Amygdala (tissue), 56 donors: Measurements from ENCODE around the gene GBA2.

Source experiments
- DNase-seq, 56 donors: peaks; one replicate each; lab custom pipeline; 2025; lab: John Stamatoyannopoulos, UW

GBA2 gene

DNA sequence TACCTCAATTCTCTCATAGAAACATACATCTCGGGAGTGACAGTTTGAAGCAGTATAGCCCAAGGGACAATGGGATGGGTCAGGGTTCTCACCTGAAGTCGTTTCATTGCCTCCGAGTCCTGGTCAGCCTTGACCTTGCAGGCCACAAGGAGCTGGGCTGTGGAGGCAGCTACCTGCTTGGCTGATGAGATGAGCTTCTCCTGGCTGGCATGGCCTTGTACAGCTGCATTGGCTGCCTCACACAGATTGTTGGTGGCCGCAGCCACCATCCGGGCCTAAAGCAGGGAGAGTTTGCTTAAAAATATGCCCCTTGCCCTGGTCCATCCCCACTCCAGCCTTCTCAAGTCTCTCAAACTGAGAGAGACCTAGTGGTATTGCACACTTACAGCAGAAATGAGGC is 50.8 kb downstream of the GBA2 start:
- DNase-seq: no peak

DNA sequence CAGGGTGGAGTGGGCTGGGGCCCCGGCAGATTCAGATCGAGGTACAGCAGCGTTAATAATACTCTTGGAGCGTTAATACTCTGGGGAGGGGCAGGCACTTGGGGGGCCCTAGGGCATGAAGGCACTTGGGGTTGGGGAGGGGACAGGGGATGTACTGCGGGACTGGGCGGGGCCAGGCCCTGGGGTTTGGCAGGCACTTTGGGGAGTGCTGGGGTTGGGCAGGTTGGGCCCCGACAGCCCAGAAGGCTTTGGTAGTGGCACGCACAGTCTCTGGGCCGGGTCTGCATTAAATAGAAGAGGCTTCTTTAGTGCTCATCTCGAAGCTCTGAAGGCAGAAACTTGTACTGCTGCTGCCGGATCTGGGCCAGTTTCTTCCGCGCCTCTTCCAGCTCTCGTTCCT is 51.5 kb downstream of the GBA2 start:
- no peak for DNase-seq

DNA sequence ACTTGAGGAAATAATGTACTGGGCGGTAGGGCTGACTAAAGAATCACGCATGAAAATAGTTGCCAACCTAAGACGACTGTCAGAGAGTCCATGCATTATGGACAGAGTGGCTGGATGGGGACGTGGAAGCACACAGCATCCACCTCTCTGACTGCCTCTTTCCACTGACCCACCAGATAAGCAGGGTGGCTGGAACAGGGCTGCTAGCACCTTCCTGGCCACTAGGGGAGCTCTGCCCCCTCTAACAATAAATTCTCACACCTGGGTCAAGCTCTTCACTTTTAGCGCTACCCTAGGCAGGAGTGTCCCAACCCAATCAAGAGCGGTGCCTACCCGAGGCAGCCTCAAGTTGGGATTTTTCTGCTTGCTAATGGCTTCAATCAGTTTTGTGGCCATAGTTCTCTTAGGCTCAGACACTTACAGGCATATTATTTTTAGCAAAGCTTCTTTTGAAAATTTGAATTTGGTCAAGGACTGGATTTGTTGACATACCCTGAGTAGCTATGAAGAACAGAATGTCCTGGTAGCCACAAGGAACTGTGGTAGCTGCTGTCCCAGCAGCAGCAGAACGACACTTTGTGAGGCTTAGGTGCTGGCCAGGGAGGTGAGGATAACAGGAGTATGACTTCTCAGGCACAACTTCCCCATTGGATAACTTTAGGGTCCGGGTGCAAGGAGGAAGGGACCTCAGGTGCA is 52.4 kb downstream of the GBA2 start:
- DNase-seq: peak in 20 of 56 donors; percentile 6 to 48 (median 16)

DNA sequence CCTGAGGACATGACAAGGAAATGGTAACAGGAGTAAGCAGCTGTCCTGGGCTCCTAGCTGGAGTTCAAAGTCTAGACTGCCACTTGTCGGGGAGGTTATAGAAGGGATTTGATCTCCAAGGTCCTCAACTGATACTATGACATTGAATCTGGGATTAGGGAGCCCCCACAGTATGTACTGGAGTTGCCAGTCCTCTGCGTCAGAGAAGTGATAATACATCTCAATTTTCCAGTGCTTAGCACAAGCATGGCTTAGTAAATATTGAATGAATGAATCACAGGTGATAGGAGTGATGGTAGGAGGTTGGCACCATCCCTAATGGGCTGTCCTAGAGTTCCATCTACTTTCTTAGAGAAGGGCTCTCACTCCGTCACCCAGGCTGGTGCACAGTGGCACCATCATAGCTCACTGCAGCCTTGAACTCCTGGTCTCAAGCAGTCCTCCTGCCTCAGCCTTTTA is 53.1 kb downstream of the GBA2 start:
- no peak for DNase-seq

DNA sequence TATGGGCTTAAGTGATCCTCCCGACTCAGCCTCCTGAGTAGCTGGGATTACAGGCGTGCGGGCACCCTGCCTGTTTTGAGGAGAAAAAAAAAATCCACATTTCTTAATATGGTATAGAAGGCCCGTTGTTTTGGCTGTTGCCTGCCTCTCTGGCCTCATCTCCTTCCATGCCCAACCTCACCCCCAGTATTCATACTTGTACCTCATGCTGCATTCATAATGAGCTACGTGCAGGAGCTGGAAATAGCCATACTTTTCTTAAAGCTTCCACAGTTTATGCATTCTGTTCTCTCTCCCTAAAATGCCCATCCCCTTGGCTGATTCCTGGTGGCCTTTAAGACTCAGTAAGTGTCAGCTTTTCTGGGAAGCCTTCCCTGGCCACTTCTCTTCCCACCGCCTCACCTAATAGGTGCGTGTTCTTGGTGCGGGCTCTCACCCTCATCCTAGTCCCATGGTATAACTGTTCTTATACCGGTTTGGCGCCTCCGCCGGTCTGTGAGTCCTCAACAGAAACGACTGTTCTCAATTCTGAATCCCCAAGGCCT is 57.2 kb downstream of the GBA2 start:
- no peak for DNase-seq

DNA sequence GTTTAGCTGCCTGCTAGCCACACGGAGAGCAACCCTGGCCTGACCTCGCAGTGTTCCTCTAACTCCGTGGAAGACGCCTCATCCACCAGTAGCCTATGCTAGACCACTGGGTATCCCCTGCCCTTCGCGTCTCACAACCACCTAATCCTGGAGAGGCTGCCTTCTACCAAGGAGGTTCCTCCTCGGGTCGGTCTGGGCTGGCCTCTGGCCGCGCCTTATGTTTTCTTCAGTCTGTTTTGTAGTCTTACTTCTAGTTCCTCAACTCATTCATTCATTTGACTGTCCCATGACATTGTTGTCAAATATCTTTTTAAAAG is 57.7 kb downstream of the GBA2 start:
- DNase-seq: peak in 3 of 56 donors; percentile 39 to 56 (median 43)

DNA sequence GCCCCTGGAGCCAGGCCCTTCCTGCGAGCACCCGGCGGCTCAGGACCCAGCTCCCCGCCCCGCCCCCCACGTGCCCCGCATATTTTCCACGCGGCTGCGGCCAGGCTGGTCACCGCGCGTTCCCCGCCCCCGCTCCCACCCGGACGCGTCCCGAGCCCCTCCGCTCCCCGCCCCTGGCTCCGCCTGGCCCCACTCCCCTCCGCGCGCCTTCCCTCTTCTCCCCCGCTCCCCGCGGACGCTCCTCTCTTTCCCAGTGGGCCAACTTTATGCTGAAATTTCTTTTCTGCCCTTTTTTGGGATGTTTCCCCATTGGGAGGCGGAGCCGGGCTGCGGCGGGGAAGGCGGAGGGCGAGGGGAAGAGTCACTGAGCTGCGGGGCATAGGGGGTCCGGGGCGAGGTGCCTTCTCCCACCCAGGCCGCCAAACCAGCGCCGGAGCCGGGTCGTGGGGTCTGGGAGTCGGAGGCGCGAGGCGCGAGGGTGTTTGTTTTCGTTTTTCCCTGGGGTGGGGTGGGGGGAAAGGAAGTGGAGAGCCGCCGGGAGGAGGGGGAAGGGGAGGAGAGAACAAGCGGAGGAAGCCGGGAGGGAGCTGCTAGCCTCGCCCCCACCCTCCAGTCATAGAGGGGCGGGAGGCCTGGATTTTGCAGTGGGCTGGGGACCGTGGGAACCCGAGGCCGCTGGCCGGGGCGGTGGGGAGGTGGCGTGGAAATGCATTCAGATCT is 58.3 kb downstream of the GBA2 start:
- peak in 32 of 56 donors; percentile 16 to 70 (median 38) for DNase-seq

DNA sequence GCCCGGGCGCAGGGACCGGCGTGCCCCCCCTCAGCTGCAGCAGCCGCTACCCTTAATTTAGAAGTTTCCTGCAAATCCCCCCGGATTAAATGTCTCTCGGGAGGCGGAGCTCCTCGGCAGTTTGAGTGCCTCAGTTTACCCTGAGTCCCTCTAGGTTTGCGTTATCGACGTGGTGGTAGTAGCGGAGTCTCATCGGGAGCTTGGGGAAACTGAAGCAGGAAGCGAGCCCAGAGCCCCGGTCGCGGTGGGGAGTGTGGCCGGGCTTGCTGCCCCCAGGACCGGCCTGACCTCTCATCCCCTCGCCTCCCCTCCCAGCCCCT is 58.8 kb downstream of the GBA2 start:
- DNase-seq: no peak

DNA sequence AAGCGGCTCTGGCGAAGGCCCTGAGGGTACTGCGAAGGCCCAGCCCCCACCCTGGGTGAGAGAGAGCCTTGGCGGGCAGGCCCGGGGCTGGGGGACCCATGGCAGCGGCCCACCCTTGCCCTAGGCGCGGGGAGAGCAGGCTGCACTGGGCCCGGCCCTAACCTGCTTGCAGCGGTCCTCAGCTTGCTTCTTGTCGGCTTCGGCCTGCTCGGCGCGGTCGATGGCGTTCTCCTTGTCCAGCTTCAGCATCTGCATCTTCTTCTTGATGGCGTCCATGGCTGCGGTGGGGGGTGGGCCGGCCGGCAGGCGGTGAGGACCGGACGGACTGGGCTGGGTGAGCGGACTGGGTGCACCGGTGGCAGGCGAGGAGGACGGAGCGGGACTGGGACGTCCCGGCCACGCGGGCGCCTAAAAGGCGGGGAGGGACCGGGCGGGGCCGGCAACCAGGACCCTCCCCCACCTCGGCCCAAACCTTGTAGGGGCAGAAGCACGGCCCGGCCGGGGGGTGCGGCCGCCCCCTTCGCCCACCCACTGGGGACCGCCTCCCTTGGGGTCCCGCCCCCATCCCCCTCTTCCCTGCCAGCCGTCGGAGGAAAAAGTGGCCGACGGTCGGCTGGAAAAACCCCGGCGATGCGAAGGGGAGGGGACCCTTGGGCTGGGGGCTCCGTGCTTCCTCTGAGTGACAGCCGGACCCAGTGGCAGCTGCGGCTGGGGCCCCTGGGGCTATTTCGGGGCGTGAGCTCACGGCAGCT is 59.3 kb downstream of the GBA2 start, which contains the start of gene TPM2:
TPM2 (minus strand) TSS at position 384 of the 752 bp plus-strand sequence; CDS start at position 276, 108 bp downstream.
- no peak for DNase-seq

DNA sequence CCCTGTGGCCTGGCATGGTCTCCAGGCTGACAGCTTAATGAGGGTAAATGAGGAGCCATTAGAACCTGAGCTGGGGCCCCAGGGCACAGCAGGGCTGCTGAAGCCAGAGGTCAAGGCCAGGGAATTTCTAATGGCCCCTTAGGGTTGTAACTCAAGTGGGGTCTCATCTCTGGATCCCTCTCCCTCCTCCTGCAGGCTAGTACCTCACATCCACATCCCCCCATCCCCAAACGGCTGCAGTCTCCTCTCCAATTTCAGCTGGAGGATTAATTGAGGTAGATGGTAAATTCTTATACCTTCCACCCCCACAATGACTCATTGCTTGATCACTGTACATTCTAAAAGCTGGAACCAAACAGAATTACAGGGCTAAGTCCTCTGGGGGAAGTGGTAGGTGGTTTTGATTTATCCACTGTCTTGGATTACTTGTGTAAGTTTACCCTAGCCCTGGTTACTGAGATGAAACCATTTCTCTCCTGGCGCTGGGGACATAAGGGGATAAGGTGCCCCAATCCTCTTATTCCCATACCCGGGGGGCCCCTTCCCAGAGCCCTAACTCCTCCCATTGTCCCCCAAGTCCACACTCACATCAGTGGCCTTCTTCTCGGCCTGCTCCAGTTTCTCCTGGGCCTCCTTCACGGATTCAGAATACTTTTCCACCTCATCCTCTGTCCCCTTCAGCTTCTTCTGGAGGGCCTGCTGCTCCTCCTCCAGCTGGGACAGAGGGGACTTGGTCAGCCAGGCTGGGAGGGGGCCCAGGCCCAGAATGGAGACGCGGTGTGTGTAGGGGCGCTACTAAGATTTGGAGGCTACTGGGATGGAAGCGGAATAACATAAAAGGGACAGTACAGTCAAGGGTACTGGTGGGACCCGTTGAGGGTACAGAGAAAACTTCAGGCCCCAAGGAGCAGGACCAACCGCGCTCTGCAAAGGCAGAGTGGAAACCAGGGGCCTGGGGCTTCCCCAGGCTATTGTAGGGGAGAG is 60.2 kb downstream of the GBA2 start:
- peak in 2 of 56 donors; percentile 3 to 9 for DNase-seq

DNA sequence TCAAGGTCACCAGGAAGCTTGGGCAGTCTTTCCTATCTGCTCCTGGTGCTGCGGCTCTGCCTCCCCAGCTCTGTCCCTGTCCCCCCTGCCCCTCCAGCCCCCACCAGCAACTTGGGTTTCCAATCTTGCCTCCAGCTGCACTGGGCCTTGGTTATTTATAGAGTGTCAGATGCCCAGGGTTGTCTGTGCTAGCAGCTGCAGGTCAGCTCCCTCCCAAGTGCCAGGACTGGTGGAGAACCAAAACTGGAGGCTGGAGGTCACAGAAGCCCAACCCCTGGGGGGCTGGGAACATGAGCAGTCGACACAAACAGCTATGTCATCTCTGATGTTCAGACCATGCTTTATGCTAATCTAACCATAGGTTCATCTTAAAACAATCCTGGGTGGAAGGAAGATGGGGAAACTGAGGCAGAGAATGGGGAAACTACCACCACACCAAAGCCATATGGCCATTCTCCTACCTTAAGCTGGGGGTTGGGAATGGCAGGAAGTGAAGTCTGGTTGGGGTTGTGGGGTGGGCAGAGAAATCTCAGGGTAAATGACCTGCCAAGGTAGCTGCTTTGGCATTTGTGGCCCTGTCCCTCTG is 61.0 kb downstream of the GBA2 start:
- no peak for DNase-seq

DNA sequence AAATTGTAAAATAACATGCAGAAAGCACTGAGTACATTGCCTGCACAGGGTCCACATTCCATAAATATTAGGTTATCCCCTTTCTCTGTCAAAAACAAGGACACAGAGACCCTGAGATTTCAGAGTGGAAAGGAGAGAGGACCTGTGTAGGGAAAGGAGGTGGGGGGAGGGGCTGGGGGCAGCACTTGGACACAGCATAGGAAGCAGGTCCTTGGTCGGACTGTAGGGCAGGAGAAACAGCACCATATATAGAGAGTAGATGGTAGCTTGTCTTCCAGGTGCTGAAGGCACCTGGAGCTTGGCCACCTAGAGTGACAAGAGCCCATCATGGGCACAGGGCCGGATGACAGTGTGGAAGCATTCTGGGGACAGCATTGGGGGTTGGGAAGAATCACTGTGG is 61.7 kb downstream of the GBA2 start:
- no peak for DNase-seq
